Stimulated activated CD4-positive, alpha-beta T cell treated with anti-CD3 and anti-CD28 coated beads, Interleukin-4, amount 100 ng/mL, for 48 hours (primary cell): ENCODE measurements around the gene RPL27.
"Not testable (repeated sequence)": the region's sequence is repeated elsewhere in the genome, so short reads cannot be mapped to it uniquely, and the experiment has no call there.

Experiments
- DNase-seq, 2 donors: peaks; one replicate each; pipeline ENCODE4 v3.0.0-alpha.2; 2020; ENCODE audit warnings: low read depth in 2 of 2

RPL27 gene

GRCh38 chr17:42993913-42994312 lies 4.3 kb upstream of the RPL27 start:
- not testable (repeated sequence) for DNase-seq

- no peak for DNase-seq
Observed at GRCh38 chr17:42997390-42997983, 732 bp upstream of the RPL27 start.

- DNase-seq, result no peak
Observed at GRCh38 chr17:42999003-42999525, 845 bp downstream of the RPL27 start.

GRCh38 chr17:43000894-43001293 lies 2.7 kb downstream of the RPL27 start:
- not testable (repeated sequence) for DNase-seq

- no peak for DNase-seq
Observed at GRCh38 chr17:43003542-43004172, 5.4 kb downstream of the RPL27 start.

GRCh38 chr17:43006639-43007551 lies 8.7 kb downstream of the RPL27 start, which contains the start of gene IFI35:
Gene IFI35 (plus strand): TSS chr17:43006784. CDS start chr17:43006948, 164 bp downstream.
- DNase-seq, result peak; percentile 73 to 84

- DNase-seq, result no peak
Observed at GRCh38 chr17:43010667-43011308, 12.6 kb downstream of the RPL27 start.

GRCh38 chr17:43011728-43012472 lies 13.7 kb downstream of the RPL27 start:
- DNase-seq, result no peak

GRCh38 chr17:43013296-43013695 lies 15.1 kb downstream of the RPL27 start:
- no peak for DNase-seq

GRCh38 chr17:43014020-43014648 lies 15.9 kb downstream of the RPL27 start:
- no peak for DNase-seq

- no peak for DNase-seq
Observed at GRCh38 chr17:43014649-43015542, 16.7 kb downstream of the RPL27 start.

- no peak for DNase-seq
Observed at GRCh38 chr17:43015579-43015978, 17.4 kb downstream of the RPL27 start.

- no peak for DNase-seq
Observed at GRCh38 chr17:43016216-43016615, 18.0 kb downstream of the RPL27 start.

- DNase-seq, result no peak
Observed at GRCh38 chr17:43018008-43018853, 20.0 kb downstream of the RPL27 start.

- DNase-seq, result no peak
Observed at GRCh38 chr17:43018932-43019331, 20.7 kb downstream of the RPL27 start.

GRCh38 chr17:43019418-43019817 lies 21.2 kb downstream of the RPL27 start:
- no peak for DNase-seq

- DNase-seq, result no peak
Observed at GRCh38 chr17:43020030-43020621, 21.9 kb downstream of the RPL27 start.
